Mesenchymal stem cell (in vitro differentiated cells and primary cell): ENCODE data around the gene TYSND1.

ENCODE experiments used
- DNase-seq: peaks from one replicate; pipeline ENCODE4 v3.0.0-alpha.2; 2013
- H2AFZ ChIP-seq: one replicate; pipeline ENCODE4 v1.6.1; 2013; ENCODE audit warnings: low read depth, mild to moderate bottlenecking, control low read depth, inconsistent platforms, low read length, moderate library complexity
- H2AK5ac ChIP-seq: 2 replicates; pipeline ENCODE4 v1.6.1; 2013; ENCODE audit warnings: low read length, moderate library complexity, mild to moderate bottlenecking, inconsistent platforms; ENCODE audit not compliant: severe bottlenecking
- H2BK120ac ChIP-seq: one replicate; pipeline ENCODE4 v1.6.1; 2013; ENCODE audit warnings: low read depth, mild to moderate bottlenecking, inconsistent platforms, low read length, moderate library complexity
- H2BK12ac ChIP-seq, 2 experiments: one replicate each; pipeline ENCODE4 v1.6.1; 2013; ENCODE audit warnings: inconsistent platforms in 2 of 2, low read length in 2 of 2, mild to moderate bottlenecking in 2 of 2, moderate library complexity in 2 of 2, control low read depth in 1 of 2
- H2BK15ac ChIP-seq: one replicate; pipeline ENCODE4 v1.6.1; 2013; ENCODE audit warnings: mild to moderate bottlenecking, low read depth, inconsistent platforms; ENCODE audit not compliant: poor library complexity, severe bottlenecking
- H2BK5ac ChIP-seq: 2 replicates; pipeline ENCODE4 v1.6.1; 2013; ENCODE audit warnings: low read depth, mild to moderate bottlenecking, low read length, control low read depth, inconsistent platforms; ENCODE audit not compliant: poor library complexity, severe bottlenecking
- H3K14ac ChIP-seq, 2 experiments: one replicate each; pipeline ENCODE4 v1.6.1; 2013; ENCODE audit warnings: inconsistent platforms in 2 of 2, low read length in 2 of 2, control low read depth in 1 of 2, mild to moderate bottlenecking in 1 of 2, moderate library complexity in 1 of 2
- H3K18ac ChIP-seq, 2 experiments: one replicate each; pipeline ENCODE4 v1.6.1; 2013; ENCODE audit warnings: inconsistent platforms in 2 of 2, low read length in 2 of 2, control low read depth in 1 of 2, low read depth in 1 of 2, mild to moderate bottlenecking in 1 of 2
- H3K23ac ChIP-seq, 2 experiments: one replicate each; pipeline ENCODE4 v1.6.1; 2013; ENCODE audit warnings: inconsistent platforms in 2 of 2, low read length in 2 of 2, mild to moderate bottlenecking in 2 of 2, moderate library complexity in 2 of 2, control low read depth in 1 of 2
- H3K27ac ChIP-seq: 2 replicates; pipeline ENCODE4 v1.5.1; 2013; ENCODE audit warnings: mild to moderate bottlenecking, moderate library complexity, low read length, control low read depth, inconsistent platforms; ENCODE audit not compliant: poor library complexity, severe bottlenecking
- H3K27me3 ChIP-seq, 2 experiments: 2 replicates each; pipeline versions ENCODE4 v1.6.1 to v1.7.0; 2013; ENCODE audit warnings: low read length in 2 of 2, mild to moderate bottlenecking in 2 of 2, moderate library complexity in 2 of 2, control low read depth in 1 of 2, inconsistent platforms in 1 of 2; ENCODE audit not compliant: control insufficient read depth in 1 of 2, insufficient read depth in 1 of 2
- H3K36me3 ChIP-seq, 2 experiments: 2 replicates each; pipeline versions ENCODE4 v1.6.1 to v1.7.0; 2013; ENCODE audit warnings: low read length in 2 of 2, control low read depth in 1 of 2, inconsistent platforms in 1 of 2, low read depth in 1 of 2, mild to moderate bottlenecking in 1 of 2; ENCODE audit not compliant: insufficient read depth in 2 of 2, control insufficient read depth in 1 of 2
- H3K4ac ChIP-seq, 2 experiments: one replicate each; pipeline ENCODE4 v1.6.1; 2013; ENCODE audit warnings: inconsistent platforms in 2 of 2, low read length in 2 of 2, mild to moderate bottlenecking in 2 of 2, moderate library complexity in 2 of 2, control low read depth in 1 of 2, low read depth in 1 of 2
- H3K4me1 ChIP-seq: 2 replicates; pipeline ENCODE4 v1.6.1; 2013; ENCODE audit warnings: low read depth, low read length, control low read depth; ENCODE audit not compliant: control insufficient read depth, insufficient read depth
- H3K4me2 ChIP-seq: 2 replicates; pipeline ENCODE4 v1.6.1; 2013; ENCODE audit warnings: low read length, mild to moderate bottlenecking, inconsistent platforms; ENCODE audit not compliant: poor library complexity, severe bottlenecking
- H3K4me3 ChIP-seq, 2 experiments: 2 replicates each; pipeline versions ENCODE4 v1.5.1 to v1.7.0; 2013; ENCODE audit warnings: low read length in 2 of 2, mild to moderate bottlenecking in 2 of 2, control low read depth in 1 of 2, low read depth in 1 of 2; ENCODE audit not compliant: insufficient read depth in 1 of 2
- H3K79me1 ChIP-seq: replicated peaks from 2 replicates; pipeline ENCODE4 v1.6.1; 2013; ENCODE audit warnings: mild to moderate bottlenecking, control low read depth, low read length, inconsistent platforms; ENCODE audit not compliant: poor library complexity, severe bottlenecking
- H3K9ac ChIP-seq: 2 replicates; pipeline ENCODE4 v1.7.0; 2013; ENCODE audit warnings: mild to moderate bottlenecking, low read length, moderate library complexity
- H3K9me3 ChIP-seq: 2 replicates; pipeline ENCODE4 v1.7.0; 2013; ENCODE audit warnings: mild to moderate bottlenecking, low read length; ENCODE audit not compliant: control insufficient read depth
- H4K8ac ChIP-seq: one replicate; pipeline ENCODE4 v1.6.1; 2013; ENCODE audit warnings: inconsistent platforms, mild to moderate bottlenecking, low read length, moderate library complexity
- H4K91ac ChIP-seq: one replicate; pipeline ENCODE4 v1.6.1; 2013; ENCODE audit warnings: mild to moderate bottlenecking, low read length, inconsistent platforms
- WGBS: methylation state at CpG from one replicate; pipeline ENCODE4 v1.1.7; 2013; ENCODE audit warnings: mixed read lengths; 5-methylcytosine and 5-hydroxymethylcytosine counted together

TYSND1 gene

DNA sequence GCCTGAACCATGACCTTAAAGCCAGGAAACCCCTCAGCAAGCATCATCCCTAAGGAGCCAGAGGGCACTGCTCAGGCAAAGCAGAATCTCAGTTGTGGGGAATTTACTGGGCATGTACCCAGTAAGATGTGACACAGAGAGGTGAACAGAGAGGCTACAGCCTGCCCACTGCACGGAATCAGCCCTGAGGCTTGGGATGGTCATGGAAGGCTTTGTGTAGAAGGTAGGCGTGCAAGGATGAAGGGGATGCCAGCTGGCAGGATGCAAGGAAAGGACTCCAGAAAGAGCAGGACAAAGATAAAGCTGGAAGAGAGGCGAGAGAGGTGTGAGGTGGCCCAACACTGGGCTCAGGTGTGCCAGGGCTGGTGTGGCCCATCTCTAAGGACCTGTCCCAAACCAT, 11.5 kb downstream of the TYSND1 start:
- H3K4me3 ChIP-seq = no peak overlapping the region
- no peak overlapping the region for H3K14ac ChIP-seq
- peak overlapping the region; percentile 59 for H4K91ac ChIP-seq
- H3K4me2 ChIP-seq = no peak overlapping the region
- no peak overlapping the region for H2BK15ac ChIP-seq
- DNase-seq = no peak
- 96% methylated on average over 3 of the region's 3 CpGs for WGBS
- no peak overlapping the region for H3K9ac ChIP-seq
- H3K27me3 ChIP-seq = no peaks in the 10 kb centered on the region
- no peak overlapping the region for H2BK5ac ChIP-seq
- H3K79me1 ChIP-seq = peaks cover 11% of the 10 kb centered on the region
- H3K23ac ChIP-seq = no peak overlapping the region
- peak overlapping the region in 1 of 2 experiments; percentile 11 for H2BK12ac ChIP-seq
- no peak overlapping the region for H3K18ac ChIP-seq
- no peak overlapping the region for H3K27ac ChIP-seq
- no peaks in the 10 kb centered on the region for H3K9me3 ChIP-seq
- peaks cover 24% of the 10 kb centered on the region for H3K4me1 ChIP-seq
- no peak overlapping the region for H2AK5ac ChIP-seq
- no peak overlapping the region for H2BK120ac ChIP-seq
- H3K4ac ChIP-seq = no peak overlapping the region
- H4K8ac ChIP-seq = no peak overlapping the region
- no peak overlapping the region for H2AFZ ChIP-seq
- H3K36me3 ChIP-seq = peaks cover 19 to 32% of the 10 kb centered on the region in 2 experiments

- peaks cover 24% of the 10 kb centered on the region for H3K4me1 ChIP-seq
- H4K91ac ChIP-seq = peak within 1 kb of the TSS; percentile 81
- H2BK15ac ChIP-seq = peak within 1 kb of the TSS; percentile 97
- no peaks in the 10 kb centered on the region for H3K9me3 ChIP-seq
- H2BK120ac ChIP-seq = peak within 1 kb of the TSS; percentile 75
- H3K4me3 ChIP-seq = peak within 1 kb of the TSS; percentile 61 to 91
- H2BK5ac ChIP-seq = no peak within 1 kb of the TSS
- peak within 1 kb of the TSS; percentile 93 for H3K9ac ChIP-seq
- peak within 1 kb of the TSS; percentile 90 for H4K8ac ChIP-seq
- peak within 1 kb of the TSS; percentile 61 for H2AK5ac ChIP-seq
- no peak within 1 kb of the TSS for H3K27ac ChIP-seq
- peak; percentile 80 for DNase-seq
- H3K18ac ChIP-seq = peak within 1 kb of the TSS; percentile 75 to 77
- peak within 1 kb of the TSS; percentile 66 for H2AFZ ChIP-seq
- peaks cover 5% of the 10 kb centered on the region for H3K79me1 ChIP-seq
- peak within 1 kb of the TSS; percentile 92 for H3K4me2 ChIP-seq
- no peaks in the 10 kb centered on the region for H3K27me3 ChIP-seq
- H3K4ac ChIP-seq = peak within 1 kb of the TSS; percentile 42 to 68
- H3K23ac ChIP-seq = peak within 1 kb of the TSS in 1 of 2 experiments; percentile 23
- no peak within 1 kb of the TSS for H3K14ac ChIP-seq
- H3K36me3 ChIP-seq = peaks cover 2 to 27% of the 10 kb centered on the region in 2 experiments
- H2BK12ac ChIP-seq = peak within 1 kb of the TSS; percentile 22 to 82
- 6% methylated on average over 72 of the region's 80 CpGs for WGBS
Measured at GRCh38 chr10:70132098-70133029, 14.1 kb downstream of the TYSND1 start, which contains the start of gene AIFM2. Gene AIFM2 (minus strand): TSS chr10:70132825. CDS start chr10:70124084, 8,741 bp downstream.

- Histone ChIP-seq H3K36me3 (peaks cover 9 to 28% of the 10 kb centered on the region in 2 experiments), H3K18ac (no peak overlapping the region), H3K4ac (no peak overlapping the region), H3K4me1 (peaks cover 24% of the 10 kb centered on the region), H3K27ac (no peak overlapping the region), H3K27me3 (no peaks in the 10 kb centered on the region), H2BK5ac (no peak overlapping the region), H2BK15ac (no peak overlapping the region), H4K91ac (peak overlapping the region; percentile 5), H2BK120ac (no peak overlapping the region), H3K23ac (no peak overlapping the region), H3K14ac (no peak overlapping the region), H4K8ac (peak overlapping the region; percentile 19), H3K9me3 (no peaks in the 10 kb centered on the region), H2BK12ac (no peak overlapping the region), H3K4me3 (peak overlapping the region in 1 of 2 experiments; percentile 91), H2AK5ac (no peak overlapping the region), H3K79me1 (peaks cover 5% of the 10 kb centered on the region), H2AFZ (no peak overlapping the region), H3K4me2 (no peak overlapping the region), H3K9ac (peak overlapping the region; percentile 93)
- no peak for DNase-seq
- WGBS = 93% methylated on average over 4 of the region's 4 CpGs
Measured at GRCh38 chr10:70131560-70131937, 15.0 kb downstream of the TYSND1 start.

- Histone ChIP-seq H3K4ac (no peak overlapping the region), H2BK120ac (no peak overlapping the region), H3K4me1 (peaks cover 24% of the 10 kb centered on the region), H3K18ac (no peak overlapping the region), H2AK5ac (no peak overlapping the region), H3K4me2 (peak overlapping the region; percentile 4), H3K9ac (peak overlapping the region; percentile 93), H3K23ac (no peak overlapping the region), H3K9me3 (no peaks in the 10 kb centered on the region), H3K36me3 (peaks cover 9 to 28% of the 10 kb centered on the region in 2 experiments), H3K4me3 (peak overlapping the region in 1 of 2 experiments; percentile 91), H4K91ac (no peak overlapping the region), H3K27ac (peak overlapping the region; percentile 44), H2BK15ac (no peak overlapping the region), H2BK12ac (no peak overlapping the region), H2BK5ac (no peak overlapping the region), H3K79me1 (peaks cover 6% of the 10 kb centered on the region), H3K27me3 (no peaks in the 10 kb centered on the region), H3K14ac (no peak overlapping the region), H2AFZ (no peak overlapping the region), H4K8ac (no peak overlapping the region)
- WGBS = 74% methylated on average over 10 of the region's 10 CpGs
- DNase-seq = peak; percentile 82
Measured at GRCh38 chr10:70130878-70131559, 15.5 kb downstream of the TYSND1 start.
